ENCODE data around the gene SLAIN2.

- TF ChIP-seq YY1 (IDR thresholded peaks at IDR 0.05; ENCODE audit: insufficient read depth, insufficient read length) (no peak), ZNF274 (IDR thresholded peaks at IDR 0.05; ENCODE audit: low read depth, low read length) (no peak), SUZ12 (IDR thresholded peaks at IDR 0.05; ENCODE audit: extremely low read depth, insufficient read depth, insufficient read length) (no peak)
Measured at GRCh38 chr4:48428926-48429325, 87.6 kb downstream of the SLAIN2 start.

Measured in NT2/D1 (cell line).